ENCODE results near the gene CCNK. TPM values are rescaled to one million over a fixed set of nuclear protein-coding genes. Genes with fewer than 3 reads are reported as not detected.

The CCNK gene
- polyA plus RNA-seq, 2 of the 4 experiments (the other 2 are of a cell fraction) = 22.7 to 46.6 TPM

DNA sequence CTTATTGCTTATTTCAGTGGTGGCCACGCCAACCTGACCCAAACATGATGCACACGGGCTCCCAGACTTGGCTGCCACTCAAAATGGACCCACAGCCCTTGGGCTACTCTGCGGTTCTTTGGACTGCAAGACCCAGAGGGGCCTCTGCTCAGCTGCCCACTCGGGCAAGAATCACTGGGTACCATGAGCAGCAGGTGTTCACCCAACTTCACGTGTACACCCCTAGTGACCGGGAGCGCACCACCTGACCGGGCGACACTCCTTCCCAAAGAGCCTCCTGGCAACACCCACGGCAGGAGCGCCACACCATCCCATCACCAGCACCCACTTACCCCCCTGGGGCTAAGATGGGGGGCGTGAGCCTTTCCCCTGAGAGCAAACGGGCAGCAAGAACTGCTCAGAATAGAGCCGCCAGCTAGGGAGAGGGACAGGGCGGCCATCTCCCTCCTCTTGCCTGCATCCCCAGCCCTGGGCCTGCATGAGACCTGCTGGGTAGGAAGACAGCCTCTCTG lies 32.0 kb downstream of the CCNK start (continued):
- TF ChIP-seq, protein P1, sequence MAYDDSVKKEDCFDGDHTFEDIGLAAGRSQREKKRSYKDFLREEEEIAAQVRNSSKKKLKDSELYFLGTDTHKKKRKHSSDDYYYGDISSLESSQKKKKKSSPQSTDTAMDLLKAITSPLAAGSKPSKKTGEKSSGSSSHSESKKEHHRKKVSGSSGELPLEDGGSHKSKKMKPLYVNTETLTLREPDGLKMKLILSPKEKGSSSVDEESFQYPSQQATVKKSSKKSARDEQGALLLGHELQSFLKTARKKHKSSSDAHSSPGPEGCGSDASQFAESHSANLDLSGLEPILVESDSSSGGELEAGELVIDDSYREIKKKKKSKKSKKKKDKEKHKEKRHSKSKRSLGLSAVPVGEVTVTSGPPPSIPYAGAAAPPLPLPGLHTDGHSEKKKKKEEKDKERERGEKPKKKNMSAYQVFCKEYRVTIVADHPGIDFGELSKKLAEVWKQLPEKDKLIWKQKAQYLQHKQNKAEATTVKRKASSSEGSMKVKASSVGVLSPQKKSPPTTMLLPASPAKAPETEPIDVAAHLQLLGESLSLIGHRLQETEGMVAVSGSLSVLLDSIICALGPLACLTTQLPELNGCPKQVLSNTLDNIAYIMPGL (CRISPR knock-in tag; IDR thresholded peaks at IDR 0.05; ENCODE audit: borderline replicate concordance) = no peak
- TF ChIP-seq NPAS2 (CRISPR knock-in tag; IDR thresholded peaks at IDR 0.05; ENCODE audit: borderline replicate concordance) = no peak
- no peak for TF ChIP-seq EHF (CRISPR knock-in tag; IDR thresholded peaks at IDR 0.05)
- TF ChIP-seq JUN (IDR thresholded peaks at IDR 0.05) = no peak
- TF ChIP-seq ZFP36 (IDR thresholded peaks at IDR 0.05; ENCODE audit: borderline replicate concordance, partially characterized antibody) = no peak
- no peak for TF ChIP-seq KDM5A (IDR thresholded peaks at IDR 0.05)
- no peak for TF ChIP-seq MAZ (IDR thresholded peaks at IDR 0.05; ENCODE audit: borderline replicate concordance, low read depth, low read length)
- no peak for TF ChIP-seq SMC3 (IDR thresholded peaks at IDR 0.05)

DNA sequence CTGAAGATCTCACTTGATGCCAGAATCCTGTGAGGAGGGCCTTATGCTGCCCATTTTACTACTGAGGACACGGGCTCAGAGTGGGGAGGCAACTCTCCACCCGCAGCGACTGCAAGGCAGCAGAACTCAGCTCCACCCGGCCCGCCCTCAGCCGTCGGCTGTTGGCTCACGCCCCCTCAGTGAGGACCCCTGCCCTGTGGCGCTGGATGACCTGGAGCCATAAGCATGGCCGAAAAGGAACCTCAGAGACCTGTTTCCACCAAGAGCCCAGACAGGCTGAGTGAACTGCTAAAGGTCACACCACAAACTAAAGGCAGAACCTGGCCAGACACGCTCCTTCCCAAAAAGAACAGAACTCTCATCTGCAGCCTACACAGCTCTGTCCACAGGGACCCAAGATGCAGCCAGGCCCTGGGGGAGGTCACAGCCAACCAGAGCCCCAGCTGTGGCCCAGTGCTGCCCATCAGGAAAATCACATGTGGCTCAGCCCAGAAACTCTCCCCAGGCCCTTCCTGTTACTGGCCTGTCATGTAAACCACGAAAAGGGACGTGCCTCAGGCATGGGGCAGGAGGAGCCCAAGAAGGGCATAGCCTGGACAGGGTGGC lies 32.8 kb downstream of the CCNK start:
- ATAC-seq = no peak; a peak in 1 of 6 replicates
- CTCF ChIA-PET = interaction anchor here (1.1 to 1.7 kb wide), 4 partner anchors 9 to 109 kb away, joined by 3 to 4 read pairs (median 4); no protein-coding TSS in a partner anchor

DNA sequence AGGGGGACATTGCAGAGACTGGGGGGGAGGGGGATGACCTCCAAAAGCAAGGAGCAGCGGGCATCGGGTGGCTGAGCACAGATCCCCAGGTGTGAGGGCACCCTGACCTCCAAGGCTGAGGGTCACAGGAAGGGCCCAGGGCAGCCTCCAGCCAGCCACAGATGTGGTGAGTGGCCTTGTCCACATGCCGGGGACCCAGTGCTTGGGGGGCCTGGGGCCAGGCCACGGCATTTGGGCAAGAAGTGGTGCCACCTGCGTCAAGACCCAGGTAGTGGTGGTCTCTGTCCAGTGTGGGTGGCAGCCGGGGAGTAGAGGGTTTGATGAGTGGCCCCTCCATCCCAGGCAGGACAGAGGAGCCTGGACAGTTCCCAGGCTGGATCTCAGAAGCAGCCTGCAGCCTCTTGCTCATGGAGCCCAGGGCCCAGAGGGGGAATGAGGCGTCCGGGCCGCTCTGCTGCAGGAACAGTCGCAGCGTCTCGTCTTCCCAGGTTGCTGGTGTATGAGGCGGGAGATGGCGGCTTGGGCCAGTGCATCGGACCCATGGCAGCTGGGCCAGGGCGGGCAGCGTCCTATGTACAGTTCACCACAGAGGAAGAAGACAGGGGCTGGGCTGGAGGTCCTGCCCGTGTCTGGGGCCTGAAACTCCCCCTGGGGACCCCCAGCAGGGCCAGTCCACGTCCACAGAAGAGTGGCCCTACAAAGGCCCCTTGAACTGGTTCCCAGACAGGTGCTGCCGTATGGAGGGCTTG lies 33.5 kb downstream of the CCNK start:
- ChIA-PET CTCF (interaction anchor here (1.1 to 1.7 kb wide), 3 partner anchors 10 to 114 kb away, joined by 3 to 7 read pairs (median 3); no protein-coding TSS in a partner anchor), POLR2A (no interaction called here)
- no peaks in the 10 kb centered on the region for H3K9me3 ChIP-seq
- 93% methylated on average over 9 of the region's 20 CpGs for WGBS (ENCODE audit: missing lambda C conversion rate)
- peaks cover 4% of the 10 kb centered on the region; the same call in 2 of the 3 replicates for H3K4me1 ChIP-seq
- ATAC-seq (no peak), FAIRE-seq (no peak), DNase-seq (ENCODE audit: low read depth in 1 of 2, low spot score in 1 of 2) (no peak)
- H3K4me3 ChIP-seq = no peak overlapping the region
- H3K27ac ChIP-seq = no peak overlapping the region
- TF ChIP-seq CBX8 (IDR thresholded peaks at IDR 0.05) = no peak
- TF ChIP-seq CEBPB (IDR thresholded peaks at IDR 0.05) = no peak
- TF ChIP-seq, protein P2, sequence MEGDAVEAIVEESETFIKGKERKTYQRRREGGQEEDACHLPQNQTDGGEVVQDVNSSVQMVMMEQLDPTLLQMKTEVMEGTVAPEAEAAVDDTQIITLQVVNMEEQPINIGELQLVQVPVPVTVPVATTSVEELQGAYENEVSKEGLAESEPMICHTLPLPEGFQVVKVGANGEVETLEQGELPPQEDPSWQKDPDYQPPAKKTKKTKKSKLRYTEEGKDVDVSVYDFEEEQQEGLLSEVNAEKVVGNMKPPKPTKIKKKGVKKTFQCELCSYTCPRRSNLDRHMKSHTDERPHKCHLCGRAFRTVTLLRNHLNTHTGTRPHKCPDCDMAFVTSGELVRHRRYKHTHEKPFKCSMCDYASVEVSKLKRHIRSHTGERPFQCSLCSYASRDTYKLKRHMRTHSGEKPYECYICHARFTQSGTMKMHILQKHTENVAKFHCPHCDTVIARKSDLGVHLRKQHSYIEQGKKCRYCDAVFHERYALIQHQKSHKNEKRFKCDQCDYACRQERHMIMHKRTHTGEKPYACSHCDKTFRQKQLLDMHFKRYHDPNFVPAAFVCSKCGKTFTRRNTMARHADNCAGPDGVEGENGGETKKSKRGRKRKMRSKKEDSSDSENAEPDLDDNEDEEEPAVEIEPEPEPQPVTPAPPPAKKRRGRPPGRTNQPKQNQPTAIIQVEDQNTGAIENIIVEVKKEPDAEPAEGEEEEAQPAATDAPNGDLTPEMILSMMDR (IDR thresholded peaks at IDR 0.05) = no peak
- no peak for TF ChIP-seq GATA3 (IDR thresholded peaks at IDR 0.05; ENCODE audit: borderline replicate concordance)
- no peak for TF ChIP-seq HDAC2 (IDR thresholded peaks at IDR 0.05)
- TF ChIP-seq CHD4 (IDR thresholded peaks at IDR 0.05; ENCODE audit: borderline replicate concordance) = no peak
- no peak for TF ChIP-seq TP53 (CRISPR knock-in tag; IDR thresholded peaks at IDR 0.05)
- TF ChIP-seq, protein P3, sequence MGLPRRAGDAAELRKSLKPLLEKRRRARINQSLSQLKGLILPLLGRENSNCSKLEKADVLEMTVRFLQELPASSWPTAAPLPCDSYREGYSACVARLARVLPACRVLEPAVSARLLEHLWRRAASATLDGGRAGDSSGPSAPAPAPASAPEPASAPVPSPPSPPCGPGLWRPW (IDR thresholded peaks at IDR 0.05) = no peak
- TF ChIP-seq HEYL (CRISPR knock-in tag; IDR thresholded peaks at IDR 0.05) = no peak
- no peak for TF ChIP-seq RCOR1 (IDR thresholded peaks at IDR 0.05; ENCODE audit: low read depth, low read length)
- H3K4me2 ChIP-seq = no peak overlapping the region

More for the DNA sequence above, 32.8 kb downstream of the CCNK start:
- FAIRE-seq = no peak
- H3K9me3 ChIP-seq = no peaks in the 10 kb centered on the region
- POLR2A ChIA-PET = interaction anchor here (1.1 kb wide), 1 partner anchor 19 kb away, joined by 3 read pairs; no protein-coding TSS in a partner anchor
- TF ChIP-seq, protein P4, sequence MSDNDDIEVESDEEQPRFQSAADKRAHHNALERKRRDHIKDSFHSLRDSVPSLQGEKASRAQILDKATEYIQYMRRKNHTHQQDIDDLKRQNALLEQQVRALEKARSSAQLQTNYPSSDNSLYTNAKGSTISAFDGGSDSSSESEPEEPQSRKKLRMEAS (IDR thresholded peaks at IDR 0.05) = no peak
- TF ChIP-seq FOSB (CRISPR knock-in tag; IDR thresholded peaks at IDR 0.05) (no peak), NFE2L2 (conservative IDR thresholded peaks at IDR 0.05; ENCODE audit: low read length) (no peak), EHF (CRISPR knock-in tag; IDR thresholded peaks at IDR 0.05) (no peak), HOXB5 (CRISPR knock-in tag; IDR thresholded peaks at IDR 0.05) (no peak), RARB (CRISPR knock-in tag; IDR thresholded peaks at IDR 0.05) (no peak), ZC3H11A (IDR thresholded peaks at IDR 0.05) (no peak), ZFP36 (IDR thresholded peaks at IDR 0.05; ENCODE audit: borderline replicate concordance, partially characterized antibody) (no peak), RFX5 (IDR thresholded peaks at IDR 0.05) (no peak), BHLHE40 (IDR thresholded peaks at IDR 0.05; ENCODE audit: low read depth, low read length) (no peak), RCOR1 (IDR thresholded peaks at IDR 0.05; ENCODE audit: low read depth, low read length) (no peak), POLR2AphosphoS2 (conservative IDR thresholded peaks at IDR 0.05; ENCODE audit: low read length) (no peak), EHMT2 (IDR thresholded peaks at IDR 0.05; ENCODE audit: low read depth) (no peak), MAFK (IDR thresholded peaks at IDR 0.05; ENCODE audit: partially characterized antibody) (no peak), RNF2 (IDR thresholded peaks at IDR 0.05; ENCODE audit: borderline replicate concordance, low read depth) (no peak), MYC (IDR thresholded peaks at IDR 0.05; ENCODE audit: borderline replicate concordance, low read length) (no peak), RAD21 (conservative IDR thresholded peaks at IDR 0.05 in 1 of 2, IDR thresholded peaks at IDR 0.05 in 1 of 2) (no peak)
- TF ChIP-seq, protein P3 (IDR thresholded peaks at IDR 0.05) = no peak
- TF ChIP-seq, protein P1 (CRISPR knock-in tag; IDR thresholded peaks at IDR 0.05; ENCODE audit: borderline replicate concordance) = no peak
- H3K4me2 ChIP-seq = no peak overlapping the region
- peaks cover 4% of the 10 kb centered on the region; the same call in 2 of the 3 replicates for H3K4me1 ChIP-seq
- WGBS (ENCODE audit: missing lambda C conversion rate) = 85% methylated on average over 13 of the region's 13 CpGs
- no peak for DNase-seq (ENCODE audit: low read depth in 1 of 2, low spot score in 1 of 2)
- H3K27ac ChIP-seq = no peak overlapping the region
- H3K4me3 ChIP-seq = no peak overlapping the region
